Measurements from ENCODE around the gene ARHGEF17.

Gene ARHGEF17

GRCh38 chr11:73295241-73295995 is 12.7 kb upstream of the ARHGEF17 start:
- peak; percentile 67 for DNase-seq

- no peak for DNase-seq
These were observed 12.1 kb upstream of the ARHGEF17 start for GRCh38 chr11:73295996-73296318.

- no peak for DNase-seq
These were observed 11.4 kb upstream of the ARHGEF17 start for GRCh38 chr11:73296501-73297230.

- DNase-seq: no peak
These were observed 10.9 kb upstream of the ARHGEF17 start for GRCh38 chr11:73297231-73297590.

GRCh38 chr11:73297702-73298101 is 10.4 kb upstream of the ARHGEF17 start:
- DNase-seq: no peak

- DNase-seq: no peak
These were observed 9.8 kb upstream of the ARHGEF17 start for GRCh38 chr11:73298233-73298632.

- no peak for DNase-seq
These were observed 8.3 kb upstream of the ARHGEF17 start for GRCh38 chr11:73299751-73300150.

GRCh38 chr11:73306069-73306841 is 1.8 kb upstream of the ARHGEF17 start:
- DNase-seq: no peak

- DNase-seq: no peak
These were observed 1.1 kb upstream of the ARHGEF17 start for GRCh38 chr11:73306977-73307322.

GRCh38 chr11:73307323-73308002 is 613 bp upstream of the ARHGEF17 start:
- DNase-seq: peak; percentile 89

GRCh38 chr11:73308961-73309919 is 1.2 kb downstream of the ARHGEF17 start:
- no peak for DNase-seq

GRCh38 chr11:73310076-73310475 is 2.0 kb downstream of the ARHGEF17 start:
- DNase-seq: no peak

- no peak for DNase-seq
These were observed 2.8 kb downstream of the ARHGEF17 start for GRCh38 chr11:73310661-73311393.

- DNase-seq: no peak
These were observed 3.4 kb downstream of the ARHGEF17 start for GRCh38 chr11:73311394-73311869.

GRCh38 chr11:73312036-73312435 is 4.0 kb downstream of the ARHGEF17 start:
- DNase-seq: no peak

GRCh38 chr11:73312851-73313327 is 4.8 kb downstream of the ARHGEF17 start:
- DNase-seq: no peak

- DNase-seq: no peak
These were observed 5.6 kb downstream of the ARHGEF17 start for GRCh38 chr11:73313652-73314051.

GRCh38 chr11:73314117-73314961 is 6.3 kb downstream of the ARHGEF17 start:
- DNase-seq: no peak

GRCh38 chr11:73315293-73316020 is 7.4 kb downstream of the ARHGEF17 start:
- DNase-seq: no peak

Measured in activated gamma-delta T cell treated with Interleukin-2 at 50 U/mL for 16 hours (primary cell).